Skin epidermis (tissue), 12 donors: ENCODE data around the gene S100PBP.

Experiments used
- H3K27ac ChIP-seq, 21 experiments: fragments of 200-600 bp; sonication (generic) in 11 of 21; one replicate each; pipeline ENCODE4 v1.5.0; 2020; ENCODE audit warnings: mild to moderate bottlenecking in 3 of 21, inconsistent platforms in 2 of 21, moderate library complexity in 2 of 21
- H3K4me3 ChIP-seq, 7 experiments: fragments of 200-600 bp; sonication (generic) in 2 of 7; one replicate each; pipeline ENCODE4 v1.5.0; 2020; ENCODE audit warnings: inconsistent platforms in 2 of 7, mild to moderate bottlenecking in 2 of 7, moderate library complexity in 1 of 7

Gene S100PBP

GRCh38 chr1:32907435-32907834, 90.0 kb downstream of the S100PBP start:
- H3K27ac ChIP-seq, result no peak overlapping the region

More at GRCh38 chr1:32907435-32907834, 90.0 kb downstream of the S100PBP start:
- no peak overlapping the region for H3K4me3 ChIP-seq
